Activated T-helper 1 cell treated with anti-CD3 and anti-CD28 coated beads, Interleukin-2, amount 50 U/mL, for 16 hours (primary cell): ENCODE measurements around the gene MED13L.

ENCODE experiments used
- DNase-seq, 2 donors: peaks; one replicate each; pipeline ENCODE4 v3.0.0-alpha.2; 2020; ENCODE audit warnings: low read depth in 1 of 2, low spot score in 1 of 2

Gene MED13L

DNA sequence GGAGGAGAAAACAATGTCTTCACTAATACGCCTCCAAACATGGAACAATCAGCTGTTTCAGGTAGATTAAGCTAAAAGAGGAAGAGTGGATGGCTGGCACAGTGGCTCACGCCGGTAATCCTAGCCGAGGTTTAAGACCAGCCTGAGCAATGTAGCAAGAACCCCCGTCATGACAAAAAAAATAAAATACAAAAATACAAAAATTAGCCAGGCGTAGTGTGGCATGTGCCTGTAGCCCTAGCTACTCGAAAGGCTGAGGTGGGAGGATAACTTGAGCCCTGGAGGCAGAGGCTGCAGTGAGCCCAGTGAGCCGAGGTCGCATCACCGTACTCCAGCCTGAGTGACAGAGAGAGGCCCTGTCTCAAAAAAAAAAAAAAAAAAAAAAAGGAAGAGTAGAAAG is 1.2 kb upstream of the MED13L start:
- DNase-seq, result no peak

GRCh38 chr12:116278279-116278626 is 760 bp upstream of the MED13L start:
- DNase-seq, result no peak

DNA sequence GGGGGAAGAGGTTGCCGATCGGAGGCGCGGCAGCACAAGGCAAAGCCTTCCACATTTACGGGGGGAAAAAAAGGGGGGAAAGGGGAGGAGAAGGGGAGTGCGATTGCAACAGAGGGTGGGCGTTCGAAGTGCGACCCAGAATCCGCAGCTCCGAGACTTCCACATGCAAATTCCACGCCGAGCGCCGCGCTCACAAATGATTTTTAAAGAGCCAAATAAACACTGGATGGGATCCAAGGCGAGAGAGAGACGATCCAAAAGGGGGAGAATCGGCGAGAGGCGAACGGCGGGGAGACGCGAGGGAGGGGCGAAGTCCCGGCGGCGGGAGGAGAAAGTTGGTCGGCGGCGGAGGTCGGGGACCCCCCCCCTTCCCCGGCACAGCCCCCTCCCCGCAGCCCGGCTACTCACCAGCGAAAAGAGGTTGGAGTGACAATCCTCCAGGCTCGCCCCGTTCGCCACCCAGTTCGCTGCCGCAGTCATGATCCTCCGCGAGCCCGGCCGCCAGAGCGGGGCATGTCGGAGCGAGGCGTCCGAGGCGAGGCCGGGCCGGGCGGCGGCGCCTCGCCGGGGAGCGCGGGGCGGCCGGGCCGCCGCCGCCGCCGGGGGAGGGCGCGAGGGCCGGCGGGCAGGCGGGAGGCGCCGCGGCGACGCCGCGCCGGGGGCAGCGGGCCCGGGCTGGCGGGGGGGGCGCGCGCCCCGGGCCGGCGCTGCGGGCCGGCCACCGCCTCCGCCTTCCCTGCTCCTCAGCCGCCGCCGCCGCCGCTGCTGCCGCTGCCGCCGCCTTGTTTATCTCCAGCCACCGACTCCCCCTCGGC is 634 bp downstream of the MED13L start:
- peak; percentile 43 to 44 for DNase-seq

DNA sequence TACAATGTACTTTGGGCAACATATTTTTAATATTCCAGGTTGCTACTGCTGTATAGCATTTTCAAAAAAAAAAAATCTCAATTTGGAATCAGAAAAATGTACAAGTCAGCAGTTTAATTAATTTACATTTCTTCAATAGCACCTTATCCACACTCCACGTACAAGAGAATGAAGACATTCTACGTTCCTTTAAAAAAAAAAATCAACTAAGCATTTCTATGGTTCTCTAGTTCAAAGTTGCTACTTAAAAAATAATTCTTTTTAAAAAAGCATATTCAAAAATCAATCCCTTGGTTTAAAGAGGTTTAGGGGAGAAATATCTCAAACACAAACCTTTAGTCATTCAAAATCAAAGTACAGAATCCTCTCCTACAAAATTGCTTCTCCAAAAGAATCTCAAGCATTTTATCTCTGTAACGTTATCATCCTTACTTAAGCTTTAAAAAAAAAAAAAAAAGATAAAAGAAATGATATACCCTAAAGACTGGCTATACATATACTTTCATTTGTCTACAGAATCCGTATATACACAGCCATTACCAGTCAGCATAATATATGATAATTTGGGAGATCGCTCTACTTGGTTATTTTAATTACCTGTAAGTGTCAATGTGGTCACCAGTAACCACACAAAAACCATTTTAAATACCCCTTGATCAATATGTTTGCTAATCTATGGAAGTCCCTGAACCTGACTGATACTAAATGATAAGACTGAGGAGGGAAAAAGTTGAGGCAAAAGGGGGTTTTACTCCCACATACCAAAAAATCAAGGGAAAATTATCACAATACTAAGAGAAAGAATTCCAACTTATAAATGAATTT is 2.7 kb downstream of the MED13L start:
- no peak for DNase-seq

GRCh38 chr12:116273813-116274550 is 3.5 kb downstream of the MED13L start:
- DNase-seq, result no peak

DNA sequence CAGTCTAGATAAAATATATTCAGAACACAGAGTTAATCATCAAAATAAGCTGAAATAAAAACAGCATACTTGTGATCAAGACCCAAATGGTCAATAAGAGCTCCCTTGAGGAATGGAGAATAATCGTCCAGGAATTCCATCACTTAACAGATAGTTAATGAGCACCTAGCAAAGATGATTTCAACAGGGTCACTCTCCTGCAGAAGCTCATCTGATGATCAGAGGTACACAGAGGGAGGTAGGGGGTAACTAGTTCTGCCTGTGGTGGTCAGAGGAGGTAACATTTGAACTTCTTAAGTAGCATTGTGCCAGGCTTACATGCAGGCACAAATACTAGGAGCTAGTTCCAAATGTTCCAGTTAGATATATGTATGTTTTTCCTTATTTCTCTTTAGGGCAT is 9.5 kb downstream of the MED13L start:
- DNase-seq, result no peak

- no peak for DNase-seq
These were observed 10.7 kb downstream of the MED13L start for GRCh38 chr12:116266631-116267349.

DNA sequence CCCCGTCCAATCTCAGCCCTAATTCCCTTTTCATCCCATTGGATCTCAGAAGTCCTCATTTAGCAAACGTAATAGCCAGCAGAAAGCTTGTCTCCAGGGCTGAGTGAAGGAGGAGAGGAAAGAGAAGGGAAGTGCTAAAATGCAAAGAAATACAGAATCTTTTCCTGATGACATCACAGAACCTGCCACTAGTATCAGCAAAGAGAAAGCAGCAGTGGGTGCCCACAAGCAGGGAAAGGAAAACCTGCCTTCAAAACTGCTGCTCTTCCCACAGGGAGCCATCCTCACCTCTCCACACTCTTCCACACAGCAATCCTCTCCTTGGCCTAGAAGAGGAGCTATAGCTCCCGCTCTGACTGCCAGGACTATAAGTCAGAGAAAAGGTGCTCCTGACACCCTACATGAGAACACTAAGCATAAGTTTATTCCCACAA is 11.3 kb downstream of the MED13L start:
- no peak for DNase-seq

DNA sequence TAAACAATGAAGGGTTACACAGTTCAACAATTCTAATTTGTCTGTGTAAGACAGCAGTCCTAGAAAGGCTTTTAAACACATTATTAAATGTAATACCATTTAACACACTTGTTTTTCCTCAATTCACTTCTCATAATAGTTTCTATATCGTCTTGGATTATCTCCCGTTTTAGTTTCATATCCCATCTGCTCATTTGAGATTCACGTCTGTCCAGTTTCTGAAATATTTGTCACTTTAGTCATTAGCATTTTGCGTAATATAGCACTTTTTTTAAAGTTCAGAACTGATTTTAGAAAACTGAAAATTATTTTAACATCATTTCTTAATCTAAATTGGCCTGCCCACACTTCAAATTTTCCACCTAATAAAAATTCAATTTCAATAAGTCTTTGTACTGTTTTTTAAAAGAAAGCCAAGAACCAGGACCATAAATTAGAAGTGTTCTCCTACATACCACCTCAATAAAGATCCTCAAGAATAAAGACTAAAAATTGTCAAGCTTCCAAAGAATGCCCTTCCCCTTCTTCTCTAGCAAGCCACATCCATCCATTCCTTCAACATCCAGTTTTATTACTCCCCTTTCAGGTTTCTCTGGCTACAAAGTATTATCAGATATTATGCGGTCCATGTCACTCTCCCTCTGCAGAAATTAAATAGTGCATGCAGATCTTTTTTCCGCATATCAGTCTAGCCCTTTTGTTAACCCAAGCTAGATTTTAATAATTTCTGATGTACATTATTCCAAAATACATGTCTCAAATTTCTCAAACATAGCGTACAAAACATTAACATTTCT is 11.9 kb downstream of the MED13L start:
- DNase-seq, result no peak

DNA sequence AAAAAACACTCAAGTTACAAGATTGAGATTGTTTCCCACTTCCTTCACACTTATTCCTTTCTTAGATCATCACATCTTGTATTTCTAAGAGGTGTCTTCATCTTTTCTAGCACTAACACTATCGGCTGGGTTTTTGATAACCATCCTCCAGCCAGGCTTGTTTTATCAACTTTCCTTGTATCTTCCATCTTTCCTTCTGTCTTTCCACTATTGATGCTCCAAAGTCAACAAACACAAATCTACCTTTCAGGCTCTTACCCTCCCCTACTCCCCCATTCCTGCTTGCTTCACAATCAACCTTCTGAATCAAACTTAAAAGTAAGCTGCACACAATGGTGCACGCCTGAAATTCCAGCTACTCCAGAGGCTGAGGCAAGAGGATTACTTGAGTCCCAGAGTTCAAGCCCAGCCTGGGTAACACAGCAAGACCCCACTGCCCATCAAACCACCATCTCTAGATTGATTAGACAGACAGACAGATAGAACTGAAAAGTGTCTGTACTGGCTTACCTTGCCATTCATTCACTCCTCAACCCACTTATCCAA is 12.9 kb downstream of the MED13L start:
- DNase-seq, result no peak

DNA sequence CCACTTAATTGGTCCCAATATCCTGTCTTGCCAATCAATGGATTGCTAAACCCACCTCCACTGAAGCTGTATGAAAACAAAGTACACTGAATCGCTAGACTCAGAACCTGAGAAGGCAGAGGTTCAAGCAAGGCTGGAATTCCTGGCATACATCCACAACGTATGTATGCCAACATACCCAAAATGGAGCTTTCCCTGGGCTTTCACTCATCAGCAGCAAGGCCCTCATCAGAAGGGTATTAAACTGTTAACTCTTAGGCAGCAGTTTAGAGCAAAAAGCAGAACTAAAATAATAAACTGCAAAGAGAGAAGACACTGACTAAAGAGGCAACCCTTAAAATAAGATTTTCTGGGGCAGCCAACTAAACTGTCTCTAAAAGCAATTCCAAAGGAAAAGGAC is 13.6 kb downstream of the MED13L start:
- no peak for DNase-seq

- DNase-seq, result no peak
These were observed 14.1 kb downstream of the MED13L start for GRCh38 chr12:116263431-116263830.

GRCh38 chr12:116262741-116263140 is 14.8 kb downstream of the MED13L start:
- DNase-seq, result no peak

DNA sequence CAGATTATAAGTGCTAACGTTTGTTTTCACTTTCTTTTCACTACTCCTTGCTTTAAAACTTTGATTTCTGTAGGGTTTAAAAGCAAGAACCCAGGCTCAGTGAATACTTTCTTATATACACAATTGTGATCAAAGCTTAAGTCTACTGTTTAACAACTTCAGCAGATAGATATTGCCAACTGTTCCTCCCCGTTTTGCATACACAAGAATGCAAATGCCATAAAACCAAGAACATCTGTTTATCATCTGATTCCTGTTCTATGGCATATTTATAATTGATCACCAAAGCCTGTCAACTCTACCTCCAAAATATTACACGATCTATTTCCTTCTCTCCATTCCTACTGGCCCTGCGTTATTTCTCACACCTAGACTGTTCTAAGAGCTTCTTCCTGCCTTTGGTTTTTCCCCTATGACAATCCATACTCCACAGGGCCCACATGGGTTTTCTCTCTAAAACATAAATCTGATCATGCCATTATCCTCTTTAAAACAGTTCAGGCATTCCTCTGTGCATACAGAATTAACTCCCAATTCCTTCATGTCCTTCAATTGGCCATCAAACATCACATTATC is 15.9 kb downstream of the MED13L start:
- no peak for DNase-seq

DNA sequence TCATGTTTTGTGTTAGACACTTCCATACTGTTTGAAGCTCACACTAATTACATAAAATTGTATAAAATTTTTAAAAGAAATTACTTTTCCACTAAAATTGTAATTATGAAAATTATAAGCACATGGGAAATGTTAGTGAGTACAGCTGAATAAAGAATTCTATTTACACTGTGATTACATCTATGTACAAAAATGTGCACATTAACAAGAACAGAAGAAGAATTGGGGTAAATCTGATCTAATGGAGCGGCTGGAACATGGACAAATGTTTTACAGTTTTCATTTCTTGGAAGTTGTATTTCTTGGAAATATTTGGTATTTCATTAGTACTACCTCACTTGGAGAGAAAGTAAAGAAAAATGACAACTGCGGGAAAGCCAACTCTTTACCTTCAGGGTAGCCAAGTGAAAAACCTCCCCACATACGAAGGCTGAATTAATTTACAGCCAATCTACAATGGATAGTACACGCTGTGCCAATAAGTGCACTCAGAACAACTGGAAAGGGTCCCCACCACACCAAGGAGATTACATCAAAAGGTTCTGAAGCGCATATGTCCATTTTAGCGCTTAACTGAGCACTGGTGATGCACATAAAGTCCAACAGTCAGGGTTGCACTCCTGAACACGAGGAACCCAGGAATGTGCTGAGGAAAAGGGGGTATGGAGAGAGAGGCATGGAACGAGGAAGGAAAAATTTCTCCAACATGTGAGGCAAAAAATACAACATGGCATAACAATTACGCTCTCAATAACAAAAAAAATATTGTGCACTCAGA is 17.5 kb downstream of the MED13L start:
- DNase-seq, result no peak

- no peak for DNase-seq
These were observed 19.7 kb downstream of the MED13L start for GRCh38 chr12:116257826-116258225.

GRCh38 chr12:116257215-116257614 is 20.3 kb downstream of the MED13L start:
- no peak for DNase-seq

GRCh38 chr12:116249938-116250337 is 27.6 kb downstream of the MED13L start:
- DNase-seq, result no peak

GRCh38 chr12:116248930-116249329 is 28.6 kb downstream of the MED13L start:
- no peak for DNase-seq
